CD8-positive, alpha-beta memory T cell (primary cell): ENCODE results near the gene IL17D. TPM values are rescaled to one million over a fixed set of nuclear protein-coding genes. Genes with fewer than 3 reads are reported as not detected.

Source experiments
- CTCF ChIA-PET: fragments of 350-600 bp; sonication (Branson Sonifier 250); formaldehyde crosslinking; loops from one replicate; lab custom pipeline; 2021; ENCODE audit warnings: antibody characterized with exemption; lab: Charles Lee
- POLR2A ChIA-PET: fragments of 350-600 bp; sonication (Branson Sonifier 250); formaldehyde crosslinking; loops from one replicate; lab custom pipeline; 2021; ENCODE audit warnings: antibody characterized with exemption; lab: Charles Lee
- DNase-seq, 5 donors: peaks; one replicate each; pipeline versions ENCODE4 v3.0.0 to v3.0.0-alpha.2; 2020 to 2022; ENCODE audit warnings: mixed read lengths in 1 of 5
- H3K27ac ChIP-seq: one replicate; pipeline ENCODE4 v1.7.0; 2013; ENCODE audit warnings: low read depth, mild to moderate bottlenecking, low read length, moderate library complexity
- H3K27me3 ChIP-seq: 2 replicates; pipeline ENCODE4 v1.7.0; 2013; ENCODE audit warnings: low read length, mild to moderate bottlenecking; ENCODE audit not compliant: insufficient read depth, poor library complexity, severe bottlenecking
- H3K36me3 ChIP-seq: 2 replicates; pipeline ENCODE4 v1.7.0; 2013; ENCODE audit warnings: mild to moderate bottlenecking, low read length, moderate library complexity; ENCODE audit not compliant: insufficient read depth
- H3K4me1 ChIP-seq: 2 replicates; pipeline ENCODE4 v1.7.0; 2013; ENCODE audit warnings: mild to moderate bottlenecking, low read length, moderate library complexity; ENCODE audit not compliant: insufficient read depth
- H3K4me3 ChIP-seq: 2 replicates; pipeline ENCODE4 v1.7.0; 2013; ENCODE audit warnings: mild to moderate bottlenecking, low read length
- H3K9me3 ChIP-seq: 2 replicates; pipeline ENCODE4 v1.7.0; 2013; ENCODE audit warnings: mild to moderate bottlenecking, low read length
- H3K27ac Mint-ChIP-seq, 8 donors: one replicate each; pipeline ENCODE4 v1.8.0; 2020 to 2021; ENCODE audit warnings: mixed read lengths in 8 of 8, mild to moderate bottlenecking in 6 of 8, inconsistent platforms in 3 of 8, moderate library complexity in 3 of 8
- H3K27me3 Mint-ChIP-seq, 2 donors: one replicate each; pipeline ENCODE4 v1.8.0; 2020 to 2021; ENCODE audit warnings: mixed read lengths in 2 of 2, mild to moderate bottlenecking in 1 of 2, moderate library complexity in 1 of 2
- H3K36me3 Mint-ChIP-seq, 3 donors: one replicate each; pipeline ENCODE4 v1.8.0; 2020 to 2021; ENCODE audit warnings: mixed read lengths in 3 of 3, inconsistent platforms in 1 of 3, mild to moderate bottlenecking in 1 of 3
- H3K4me1 Mint-ChIP-seq, 3 donors: one replicate each; pipeline ENCODE4 v1.8.0; 2020 to 2021; ENCODE audit warnings: mixed read lengths in 3 of 3, inconsistent platforms in 1 of 3, mild to moderate bottlenecking in 1 of 3
- H3K4me3 Mint-ChIP-seq, 7 donors: one replicate each; pipeline ENCODE4 v1.8.0; 2020 to 2021; ENCODE audit warnings: mixed read lengths in 7 of 7, mild to moderate bottlenecking in 6 of 7, moderate library complexity in 4 of 7, inconsistent platforms in 2 of 7
- H3K9me3 Mint-ChIP-seq, 5 donors: one replicate each; pipeline ENCODE4 v1.8.0; 2020 to 2022; ENCODE audit warnings: mixed read lengths in 5 of 5, mild to moderate bottlenecking in 3 of 5, moderate library complexity in 2 of 5, inconsistent platforms in 1 of 5
- polyA plus RNA-seq: library from polyadenylated mRNA; unstranded; fragments of 300-500 nt; fragmentation: Illumina TruSeq; gene quantifications from one replicate; pipeline ENCODE4 v1.2.3, GENCODE V29; 2021
- total RNA-seq, 2 experiments: library from RNA; stranded (reverse); gene quantifications; one replicate each; pipeline ENCODE4 v1.2.3, GENCODE V29; 2021

Gene IL17D
- total and polyA plus RNA-seq, 3 experiments from 2014 or later = 0.28 to 0.98 (median 0.84) TPM

- peaks cover 0 to 1% (median 0%) of the 10 kb centered on the region in 3 donors for H3K4me1 Mint-ChIP-seq
- Histone ChIP-seq H3K36me3 (no peaks in the 10 kb centered on the region), H3K4me3 (no peak overlapping the region), H3K9me3 (no peaks in the 10 kb centered on the region), H3K27ac (no peak overlapping the region), H3K27me3 (peaks cover 6% of the 10 kb centered on the region), H3K4me1 (no peaks in the 10 kb centered on the region)
- no peaks in the 10 kb centered on the region for H3K9me3 Mint-ChIP-seq
- CTCF ChIA-PET = no interaction called here
- H3K27ac Mint-ChIP-seq = no peak overlapping the region
- no peak for DNase-seq
- H3K4me3 Mint-ChIP-seq = no peak overlapping the region
- POLR2A ChIA-PET = no interaction called here
- H3K36me3 Mint-ChIP-seq = no peaks in the 10 kb centered on the region
- peaks cover 8 to 9% of the 10 kb centered on the region in 2 donors for H3K27me3 Mint-ChIP-seq
These were observed 17.6 kb downstream of the IL17D start for GRCh38 chr13:20721058-20721453.

GRCh38 chr13:20721454-20722357 is 18.2 kb downstream of the IL17D start:
- Histone ChIP-seq H3K27me3 (peaks cover 6% of the 10 kb centered on the region), H3K4me3 (no peak overlapping the region), H3K36me3 (no peaks in the 10 kb centered on the region), H3K4me1 (no peaks in the 10 kb centered on the region), H3K9me3 (no peaks in the 10 kb centered on the region), H3K27ac (no peak overlapping the region)
- ChIA-PET POLR2A (no interaction called here), CTCF (interaction anchor here (0.7 to 1.5 kb wide), 2 partner anchors 10 to 17 kb away, joined by 3 to 6 read pairs; no protein-coding TSS in a partner anchor)
- Mint-ChIP-seq H3K27ac (no peak overlapping the region), H3K27me3 (peaks cover 8 to 9% of the 10 kb centered on the region in 2 donors), H3K4me3 (peak overlapping the region in 2 of 7 donors; percentile 12 to 41), H3K36me3 (no peaks in the 10 kb centered on the region), H3K9me3 (no peaks in the 10 kb centered on the region), H3K4me1 (peaks cover 0 to 1% (median 0%) of the 10 kb centered on the region in 3 donors)
- peak in 1 of 5 donors; percentile 26 for DNase-seq

- Mint-ChIP-seq H3K27ac (no peak overlapping the region), H3K36me3 (peaks cover 9 to 13% (median 12%) of the 10 kb centered on the region in 3 donors), H3K9me3 (no peaks in the 10 kb centered on the region), H3K27me3 (peaks cover 3 to 5% of the 10 kb centered on the region in 2 donors), H3K4me3 (no peak overlapping the region), H3K4me1 (no peaks in the 10 kb centered on the region)
- H3K4me3 ChIP-seq = no peak overlapping the region
- DNase-seq = no peak
- POLR2A ChIA-PET = no interaction called here
- H3K27me3 ChIP-seq = no peaks in the 10 kb centered on the region
- no peak overlapping the region for H3K27ac ChIP-seq
- H3K36me3 ChIP-seq = no peaks in the 10 kb centered on the region
- no peaks in the 10 kb centered on the region for H3K4me1 ChIP-seq
- CTCF ChIA-PET = no interaction called here
- no peaks in the 10 kb centered on the region for H3K9me3 ChIP-seq
These were observed 24.4 kb downstream of the IL17D start for GRCh38 chr13:20727856-20728255.

GRCh38 chr13:20728579-20729311 is 25.2 kb downstream of the IL17D start:
- H3K4me3 Mint-ChIP-seq = no peak overlapping the region
- peaks cover 0 to 5% of the 10 kb centered on the region in 2 donors for H3K27me3 Mint-ChIP-seq
- Histone ChIP-seq H3K36me3 (no peaks in the 10 kb centered on the region), H3K4me1 (no peaks in the 10 kb centered on the region), H3K9me3 (no peaks in the 10 kb centered on the region), H3K27ac (no peak overlapping the region), H3K27me3 (no peaks in the 10 kb centered on the region), H3K4me3 (no peak overlapping the region)
- no peak for DNase-seq
- POLR2A ChIA-PET = no interaction called here
- no peaks in the 10 kb centered on the region for H3K4me1 Mint-ChIP-seq
- CTCF ChIA-PET = no interaction called here
- no peaks in the 10 kb centered on the region for H3K9me3 Mint-ChIP-seq
- peaks cover 9 to 13% (median 12%) of the 10 kb centered on the region in 3 donors for H3K36me3 Mint-ChIP-seq
- peak overlapping the region in 1 of 8 donors; percentile 63 for H3K27ac Mint-ChIP-seq

GRCh38 chr13:20729633-20730585 is 26.4 kb downstream of the IL17D start:
- H3K27ac ChIP-seq = no peak overlapping the region
- Mint-ChIP-seq H3K4me3 (no peak overlapping the region), H3K27me3 (peaks cover 0 to 5% of the 10 kb centered on the region in 2 donors), H3K27ac (peak overlapping the region in 1 of 8 donors; percentile 91), H3K9me3 (no peaks in the 10 kb centered on the region), H3K4me1 (no peaks in the 10 kb centered on the region), H3K36me3 (peaks cover 9 to 16% (median 12%) of the 10 kb centered on the region in 3 donors)
- H3K27me3 ChIP-seq = no peaks in the 10 kb centered on the region
- no peaks in the 10 kb centered on the region for H3K36me3 ChIP-seq
- DNase-seq = no peak
- no peaks in the 10 kb centered on the region for H3K4me1 ChIP-seq
- CTCF ChIA-PET = no interaction called here
- H3K4me3 ChIP-seq = no peak overlapping the region
- H3K9me3 ChIP-seq = no peaks in the 10 kb centered on the region
- POLR2A ChIA-PET = no interaction called here

GRCh38 chr13:20738616-20739015 is 35.1 kb downstream of the IL17D start:
- no peaks in the 10 kb centered on the region for H3K27me3 Mint-ChIP-seq
- no peaks in the 10 kb centered on the region for H3K9me3 ChIP-seq
- no peaks in the 10 kb centered on the region for H3K36me3 ChIP-seq
- H3K27ac Mint-ChIP-seq = no peak overlapping the region
- H3K9me3 Mint-ChIP-seq = peaks cover 0 to 8% (median 0%) of the 10 kb centered on the region in 5 donors
- no peak for DNase-seq
- H3K27ac ChIP-seq = no peak overlapping the region
- no peaks in the 10 kb centered on the region for H3K4me1 Mint-ChIP-seq
- H3K36me3 Mint-ChIP-seq = peaks cover 3 to 18% (median 10%) of the 10 kb centered on the region in 3 donors
- H3K27me3 ChIP-seq = no peaks in the 10 kb centered on the region
- ChIA-PET POLR2A (no interaction called here), CTCF (no interaction called here)
- no peak overlapping the region for H3K4me3 Mint-ChIP-seq
- H3K4me3 ChIP-seq = no peak overlapping the region
- H3K4me1 ChIP-seq = no peaks in the 10 kb centered on the region

GRCh38 chr13:20740021-20740420 is 36.5 kb downstream of the IL17D start:
- no peaks in the 10 kb centered on the region for H3K36me3 ChIP-seq
- no peaks in the 10 kb centered on the region for H3K27me3 Mint-ChIP-seq
- H3K9me3 Mint-ChIP-seq = peaks cover 0 to 12% (median 4%) of the 10 kb centered on the region in 5 donors
- H3K36me3 Mint-ChIP-seq = peaks cover 3 to 22% (median 7%) of the 10 kb centered on the region in 3 donors
- no peaks in the 10 kb centered on the region for H3K9me3 ChIP-seq
- H3K4me1 ChIP-seq = no peaks in the 10 kb centered on the region
- H3K4me3 ChIP-seq = no peak overlapping the region
- no peak for DNase-seq
- H3K4me3 Mint-ChIP-seq = no peak overlapping the region
- no peak overlapping the region for H3K27ac Mint-ChIP-seq
- POLR2A ChIA-PET = interaction anchor here (0.5 kb wide), 1 partner anchor 36 kb away, joined by 3 read pairs; no protein-coding TSS in a partner anchor
- no peak overlapping the region for H3K27ac ChIP-seq
- no peaks in the 10 kb centered on the region for H3K27me3 ChIP-seq
- CTCF ChIA-PET = no interaction called here
- no peaks in the 10 kb centered on the region for H3K4me1 Mint-ChIP-seq
